AG04449 (cell line): Measurements from ENCODE around the gene AFAP1.
"Not testable (repeated sequence)": the region's sequence is repeated elsewhere in the genome, so short reads cannot be mapped to it uniquely, and the experiment has no call there.

Experiments used
- CTCF ChIA-PET: fragments of 350-600 bp; formaldehyde crosslinking; extraction: SDS; loops from one replicate; lab custom pipeline; 2021; ENCODE audit warnings: antibody characterized with exemption; lab: Yijun Ruan, JAX
- POLR2A ChIA-PET: fragments of 400-600, 350-600 bp; formaldehyde crosslinking; extraction: SDS; loops from one replicate; lab custom pipeline; 2020; ENCODE audit warnings: antibody characterized with exemption, inconsistent platforms; lab: Yijun Ruan, JAX
- DNase-seq: peaks from one replicate; pipeline ENCODE4 v3.0.0-alpha.2; 2010; ENCODE audit warnings: low read depth, low spot score
- H3K4me3 ChIP-seq: 2 replicates; pipeline ENCODE4 v1.5.1; 2011; ENCODE audit warnings: low read depth, mild to moderate bottlenecking, control low read depth, low read length
- CTCF ChIP-seq: IDR thresholded peaks from one replicate; pipeline ENCODE4 v1.5.1; 2011; ENCODE audit warnings: mild to moderate bottlenecking, moderate library complexity, low read length, control low read depth, inconsistent platforms; ENCODE audit not compliant: insufficient read depth; ENCODE audit errors: missing control alignments

Gene AFAP1

GRCh38 chr4:7922466-7922865, 17.2 kb downstream of the AFAP1 start:
- H3K4me3 ChIP-seq = no peak overlapping the region
- ChIA-PET CTCF (interaction anchor here (1.1 to 2.4 kb wide), 5 partner anchors 9 to 120 kb away, joined by 3 to 10 read pairs (median 5); no protein-coding TSS in a partner anchor), POLR2A (no interaction called here)
- no peak for TF ChIP-seq CTCF
- no peak for DNase-seq

GRCh38 chr4:7918981-7919380, 20.7 kb downstream of the AFAP1 start:
- ChIA-PET CTCF (interaction anchor here (1.0 kb wide), 1 partner anchor 116 kb away, joined by 3 read pairs; no protein-coding TSS in a partner anchor), POLR2A (no interaction called here)
- no peak for DNase-seq
- TF ChIP-seq CTCF = no peak
- no peak overlapping the region for H3K4me3 ChIP-seq

- H3K4me3 ChIP-seq, CTCF ChIA-PET, DNase-seq, POLR2A ChIA-PET: not testable (repeated sequence)
Measured at GRCh38 chr4:7918187-7918586, 21.5 kb downstream of the AFAP1 start.

- no peak overlapping the region for H3K4me3 ChIP-seq
- DNase-seq = no peak
- no peak for TF ChIP-seq CTCF
- ChIA-PET CTCF (interaction anchor here (2.8 kb wide), 1 partner anchor 9 kb away, joined by 6 read pairs; no protein-coding TSS in a partner anchor), POLR2A (no interaction called here)
Measured at GRCh38 chr4:7917669-7918068, 22.0 kb downstream of the AFAP1 start.

- H3K4me3 ChIP-seq = no peak overlapping the region
- POLR2A ChIA-PET = no interaction called here
- no peak for DNase-seq
- CTCF ChIA-PET = interaction anchor here (0.9 to 2.8 kb wide), 2 partner anchors 10 to 12 kb away, joined by 3 to 6 read pairs; no protein-coding TSS in a partner anchor
- TF ChIP-seq CTCF = no peak
Measured at GRCh38 chr4:7915875-7916242, 23.8 kb downstream of the AFAP1 start.

- ChIA-PET POLR2A (no interaction called here), CTCF (interaction anchor here (1.1 to 1.6 kb wide), 5 partner anchors 10 to 110 kb away, joined by 3 to 8 read pairs (median 3); no protein-coding TSS in a partner anchor)
- H3K4me3 ChIP-seq = no peak overlapping the region
- DNase-seq = no peak
- TF ChIP-seq CTCF = no peak
Measured at GRCh38 chr4:7912826-7913225, 26.8 kb downstream of the AFAP1 start.
